NCI-H128 (cell line): ENCODE results near the gene TRIP13.
"Not testable (repeated sequence)": the region's sequence is repeated elsewhere in the genome, so short reads cannot be mapped to it uniquely, and the experiment has no call there.

ENCODE experiments used
- DNase-seq: peaks from one replicate; lab custom pipeline; 2025; ENCODE audit not compliant: unreplicated experiment; lab: John Stamatoyannopoulos, UW

The TRIP13 gene

DNA sequence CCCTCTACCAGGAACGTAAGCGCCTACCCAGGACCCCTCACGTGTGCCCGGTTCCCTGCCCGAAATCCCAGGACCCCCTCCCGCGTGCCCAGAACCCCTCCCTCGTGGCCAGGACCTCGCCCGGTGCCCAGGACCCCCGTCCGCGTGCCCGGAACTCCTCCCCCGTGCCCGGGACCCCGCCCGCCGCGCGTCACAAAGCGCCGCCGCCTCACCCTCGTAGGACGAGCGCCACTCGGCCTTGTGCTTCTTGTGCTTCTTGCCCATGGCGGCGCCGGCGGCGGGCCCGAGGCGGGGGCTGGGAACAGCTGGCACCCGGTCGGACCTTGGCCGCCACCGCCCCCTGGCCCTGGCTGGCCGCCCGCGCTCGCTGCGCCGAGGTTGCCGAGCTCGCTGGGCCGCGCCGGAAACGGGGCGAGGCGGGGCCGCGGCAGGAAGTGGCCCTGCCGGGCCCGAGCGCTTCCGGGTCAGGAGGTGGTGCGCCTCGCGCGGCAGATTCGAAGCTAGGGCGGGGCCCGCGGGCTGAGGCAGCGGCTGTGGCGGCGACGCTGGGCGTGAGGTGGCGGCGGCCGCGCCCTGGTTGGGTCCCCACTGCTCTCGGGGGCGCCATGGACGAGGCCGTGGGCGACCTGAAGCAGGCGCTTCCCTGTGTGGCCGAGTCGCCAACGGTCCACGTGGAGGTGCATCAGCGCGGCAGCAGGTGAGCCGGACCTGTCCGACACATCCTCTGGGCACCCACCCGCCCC lies at the start of gene TRIP13, which contains the start of gene BRD9:
TRIP13 (plus strand) TSS at position 491 of the 743 bp plus-strand sequence; CDS start at position 606, 115 bp downstream.
BRD9 (minus strand) TSS at position 408 of the 743 bp plus-strand sequence; CDS start at position 264, 144 bp downstream.
- peak; percentile 78 for DNase-seq

DNA sequence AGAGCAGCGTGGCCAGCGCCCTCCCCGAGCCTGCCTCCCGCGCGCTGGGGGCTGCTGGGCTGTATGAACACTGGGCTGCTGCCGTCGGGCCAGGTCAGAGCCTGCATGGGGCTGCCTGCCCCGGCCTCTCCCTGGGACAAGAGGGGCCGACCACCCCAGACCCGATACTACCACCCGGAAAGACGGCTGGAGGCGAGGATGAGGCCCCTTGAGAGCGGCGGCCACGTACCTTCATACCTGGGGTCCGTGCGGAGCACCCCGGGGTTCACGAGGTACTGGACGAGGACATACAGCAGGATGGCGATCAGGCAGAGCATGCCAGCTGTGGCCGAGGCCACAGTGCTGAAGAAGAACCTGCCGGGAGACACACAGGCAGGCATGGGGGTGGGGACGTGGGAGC lies 49.3 kb upstream of the TRIP13 start:
- DNase-seq: not testable (repeated sequence)

GRCh38 chr5:843926-844325 lies 48.8 kb upstream of the TRIP13 start:
- not testable (repeated sequence) for DNase-seq

GRCh38 chr5:844426-844825 lies 48.3 kb upstream of the TRIP13 start:
- not testable (repeated sequence) for DNase-seq

DNA sequence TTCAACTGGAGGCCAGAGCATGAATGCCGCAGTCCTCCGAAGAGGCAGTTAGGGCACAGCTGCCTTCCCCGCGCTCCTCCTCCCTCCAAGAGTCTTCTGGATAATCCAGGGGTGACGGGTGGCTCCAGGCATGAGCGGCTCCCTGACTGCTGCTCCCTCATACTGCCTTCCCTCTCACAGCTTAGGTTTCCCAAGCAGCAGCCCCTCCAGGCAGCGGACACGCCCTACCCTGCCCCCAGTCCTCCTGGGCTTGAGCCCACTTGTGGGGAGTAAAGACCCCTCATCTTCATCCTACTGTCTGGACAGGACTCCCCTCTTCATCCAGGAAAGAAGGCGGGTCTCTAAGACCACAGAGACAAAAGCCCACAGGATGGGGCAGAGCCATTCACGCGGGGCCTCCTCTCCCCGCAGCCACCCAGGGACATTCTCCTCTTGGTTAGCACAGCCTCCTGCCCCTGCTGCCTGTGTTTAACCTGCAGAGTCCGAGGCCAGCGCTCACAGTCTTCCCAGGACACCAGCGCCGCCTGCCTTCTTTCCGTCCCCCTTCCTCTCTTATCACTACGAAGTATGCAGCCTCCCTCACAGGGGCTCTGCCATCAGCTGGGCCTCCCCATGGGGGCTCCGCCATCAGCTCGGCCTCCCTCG lies 47.5 kb upstream of the TRIP13 start:
- not testable (repeated sequence) for DNase-seq

DNA sequence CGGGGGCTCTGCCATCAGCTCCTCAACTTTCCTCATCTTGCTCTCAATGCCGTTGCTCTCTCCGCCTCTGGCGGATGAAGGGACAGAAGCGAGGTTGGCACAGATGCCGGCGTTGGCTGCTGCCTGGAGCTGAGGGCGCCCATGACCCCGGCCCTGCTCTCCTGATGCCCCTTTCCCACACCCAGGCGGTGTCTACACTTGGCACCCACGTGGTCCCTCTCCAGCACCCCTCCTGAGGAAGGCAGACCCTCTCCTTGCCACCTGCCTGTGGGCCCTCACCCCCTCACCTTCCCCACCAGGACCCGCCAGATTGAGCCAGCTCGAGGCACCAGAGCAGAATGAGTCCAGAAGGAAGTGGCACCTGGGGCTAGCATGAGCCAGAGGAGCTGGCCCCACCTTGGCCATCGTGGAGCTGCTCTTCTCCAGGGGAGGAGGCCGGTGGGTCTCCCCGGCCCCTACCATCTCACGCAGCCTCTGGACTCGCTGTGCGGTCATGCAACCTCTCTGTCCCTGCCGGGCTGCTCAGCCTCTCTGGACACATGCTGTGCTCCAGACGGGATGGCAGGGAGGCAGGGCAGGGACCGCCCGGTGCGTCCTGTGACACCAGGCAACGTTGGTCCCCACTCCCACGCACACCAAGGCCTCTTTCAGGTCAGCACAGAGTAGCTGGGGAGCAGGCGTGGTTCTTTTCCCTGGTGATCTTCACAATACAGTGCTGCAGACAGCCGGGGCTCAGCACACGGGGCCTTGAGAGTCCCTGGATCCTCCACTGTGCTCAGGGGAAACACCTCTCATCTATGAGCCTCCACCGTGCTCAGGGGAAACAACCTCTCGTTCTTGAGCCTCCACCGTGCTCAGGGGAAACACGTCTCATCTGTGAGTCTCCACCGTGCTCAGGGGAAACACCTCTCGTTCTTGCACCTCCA lies 46.7 kb upstream of the TRIP13 start:
- not testable (repeated sequence) for DNase-seq

GRCh38 chr5:846602-847091 lies 46.0 kb upstream of the TRIP13 start:
- not testable (repeated sequence) for DNase-seq

GRCh38 chr5:847212-847611 lies 45.5 kb upstream of the TRIP13 start:
- DNase-seq: not testable (repeated sequence)

- DNase-seq: not testable (repeated sequence)
Observed at GRCh38 chr5:847736-848135, 44.9 kb upstream of the TRIP13 start.

DNA sequence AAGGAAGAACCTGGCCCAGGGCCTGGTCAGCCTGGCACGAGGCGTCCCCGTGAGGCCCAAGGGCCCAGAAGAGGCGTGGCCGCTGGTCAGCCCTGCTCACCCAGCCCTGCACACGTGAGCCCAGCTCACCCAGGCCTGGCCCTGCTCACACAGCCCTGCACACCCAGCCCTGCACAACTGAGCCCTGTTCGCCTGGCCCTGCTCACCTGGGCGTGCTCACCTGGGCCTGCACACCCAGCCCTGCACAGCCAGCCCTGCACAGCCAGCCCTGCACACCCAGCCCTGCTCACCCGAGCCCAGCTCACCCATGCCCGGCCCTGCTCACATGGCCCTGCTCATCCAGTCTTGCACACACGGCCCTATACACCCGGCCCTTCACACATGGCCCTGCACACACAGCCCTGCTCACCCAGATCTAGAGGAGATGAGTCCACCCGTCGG lies 44.0 kb upstream of the TRIP13 start:
- DNase-seq: no peak

GRCh38 chr5:849651-850301 lies 42.9 kb upstream of the TRIP13 start:
- no peak for DNase-seq

DNA sequence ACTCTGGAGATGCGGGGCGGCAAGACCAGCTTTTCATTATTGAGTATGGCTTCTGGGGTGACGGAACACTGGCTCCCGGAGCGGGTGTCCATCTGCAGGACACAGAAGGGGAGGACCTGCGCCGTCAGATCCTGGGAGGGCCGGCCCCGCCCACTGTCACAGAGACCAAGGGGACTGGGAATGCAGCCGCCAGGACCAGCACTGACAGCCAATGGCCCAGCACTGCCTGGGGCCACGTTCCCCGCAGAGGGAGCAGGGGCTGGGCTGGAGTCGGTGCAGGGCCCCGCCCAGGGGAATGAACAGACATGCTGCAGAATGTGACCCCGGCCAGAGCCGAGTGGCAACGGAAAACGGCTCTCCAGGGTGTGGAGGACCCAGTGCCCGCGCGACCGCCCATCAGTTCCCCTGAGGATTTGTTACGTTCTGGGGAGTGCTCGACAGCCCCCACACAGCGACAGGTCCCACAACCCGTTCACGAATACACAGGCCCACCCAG lies 42.1 kb upstream of the TRIP13 start, which contains the start of gene ZDHHC11:
ZDHHC11 (minus strand) TSS at position 476 of the 496 bp plus-strand sequence; CDS start at position 92, 384 bp downstream.
- DNase-seq: no peak

DNA sequence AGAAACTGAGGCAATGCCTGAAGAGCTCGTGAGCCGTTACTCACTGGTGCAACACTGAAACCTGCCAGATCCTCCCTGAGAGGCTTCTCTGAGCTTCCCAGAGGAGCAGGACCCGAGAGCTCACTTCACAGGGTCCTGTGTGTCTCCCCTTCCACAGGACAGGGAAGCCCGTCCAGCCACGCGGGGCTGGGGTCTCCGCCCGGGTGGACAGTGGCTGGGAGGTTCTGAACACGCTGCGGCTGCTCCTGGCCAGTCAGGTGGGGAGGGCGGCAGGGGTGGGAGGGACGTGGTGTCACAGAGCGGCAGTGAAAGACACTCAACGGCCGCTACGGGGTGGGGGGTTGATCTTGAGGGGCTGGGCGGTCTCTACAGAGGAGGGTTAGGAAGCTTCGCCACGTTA lies 41.6 kb upstream of the TRIP13 start:
- DNase-seq: no peak

DNA sequence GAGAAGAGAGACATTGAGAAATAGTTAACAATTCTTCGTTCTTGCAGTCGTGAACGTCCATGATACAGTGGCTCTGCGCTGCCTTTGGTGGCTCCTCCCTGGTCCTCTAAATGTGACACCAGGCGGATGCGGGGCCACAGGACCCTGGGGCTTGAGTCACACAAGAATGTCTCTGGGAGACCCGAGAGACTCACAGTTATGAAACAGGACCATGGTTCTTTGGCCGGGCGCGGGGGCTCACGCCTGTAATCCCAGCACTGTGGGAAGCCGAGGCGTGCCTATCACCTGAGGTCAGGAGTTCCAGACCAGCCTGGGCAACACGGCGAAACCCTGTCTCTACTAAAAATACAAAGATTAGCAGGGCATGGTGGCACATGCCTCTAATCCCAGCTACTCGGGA lies 41.1 kb upstream of the TRIP13 start:
- no peak for DNase-seq

GRCh38 chr5:852018-852417 lies 40.7 kb upstream of the TRIP13 start:
- no peak for DNase-seq

- no peak for DNase-seq
Observed at GRCh38 chr5:852431-853401, 40.0 kb upstream of the TRIP13 start.

DNA sequence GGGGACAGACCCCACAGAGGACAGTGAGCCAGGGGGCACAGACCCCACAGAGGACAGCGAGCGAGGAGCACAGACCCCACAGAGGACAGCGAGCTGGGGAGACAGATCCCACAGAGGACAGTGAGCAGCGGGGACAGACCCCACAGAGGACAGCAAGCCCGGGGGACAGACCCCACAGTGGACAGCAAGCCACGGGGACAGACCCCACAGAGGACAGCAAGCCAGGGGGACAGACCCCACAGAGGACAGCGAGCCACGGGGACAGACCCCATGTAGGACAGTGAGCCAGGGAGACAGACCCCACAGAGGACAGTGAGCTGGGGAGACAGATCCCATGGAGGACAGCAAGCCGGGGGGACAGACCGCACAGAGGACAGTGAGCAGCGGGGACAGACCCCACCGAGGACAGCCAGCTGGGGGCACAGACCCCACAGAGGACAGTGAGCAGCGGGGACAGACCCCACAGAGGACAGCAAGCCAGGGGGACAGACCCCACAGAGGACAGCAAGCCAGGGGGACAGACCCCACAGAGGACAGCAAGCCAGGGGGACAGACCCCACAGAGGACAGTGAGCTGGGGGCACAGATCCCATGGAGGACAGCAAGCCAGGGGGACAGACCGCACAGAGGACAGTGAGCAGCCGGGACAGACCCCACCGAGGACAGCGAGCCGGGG lies 39.1 kb upstream of the TRIP13 start:
- DNase-seq: not testable (repeated sequence)

- no peak for DNase-seq
Observed at GRCh38 chr5:854217-854616, 38.5 kb upstream of the TRIP13 start.
